ENCODE measurements around the gene EHMT1.

The EHMT1 gene

GRCh38 chr9:137614631-137615386 is 4.0 kb upstream of the EHMT1 start:
- peaks cover 7 to 43% (median 24%) of the 10 kb centered on the region in 3 donors for H3K36me3 ChIP-seq
- no peaks in the 10 kb centered on the region for H3K27me3 ChIP-seq
- TF ChIP-seq CTCF (IDR thresholded peaks at IDR 0.05) = no peak
- no peak for DNase-seq
- intact Hi-C loops (cut with DNase I; ENCODE audit: low total_unique reads) = no loop called here
- peaks cover 0 to 55% (median 25%) of the 10 kb centered on the region in 4 donors for H3K4me1 ChIP-seq
- H3K9me3 ChIP-seq = no peaks in the 10 kb centered on the region
- no peak overlapping the region for H3K4me3 ChIP-seq
- H3K27ac ChIP-seq = no peak overlapping the region

- Histone ChIP-seq H3K9me3 (no peaks in the 10 kb centered on the region), H3K4me3 (no peak overlapping the region), H3K4me1 (peaks cover 0 to 62% (median 31%) of the 10 kb centered on the region in 4 donors), H3K27ac (no peak overlapping the region), H3K27me3 (no peaks in the 10 kb centered on the region), H3K36me3 (peaks cover 7 to 44% (median 24%) of the 10 kb centered on the region in 3 donors)
- no peak for TF ChIP-seq CTCF (IDR thresholded peaks at IDR 0.05)
- DNase-seq = no peak
- intact Hi-C loops (cut with DNase I; ENCODE audit: low total_unique reads) = no loop called here
Observed at GRCh38 chr9:137615387-137615871, 3.4 kb upstream of the EHMT1 start.

- Histone ChIP-seq H3K27ac (peak overlapping the region; percentile 78 to 81), H3K36me3 (peaks cover 7 to 36% (median 15%) of the 10 kb centered on the region in 3 donors), H3K9me3 (no peaks in the 10 kb centered on the region), H3K4me3 (peak overlapping the region; percentile 74 to 80), H3K4me1 (peaks cover 0 to 48% (median 38%) of the 10 kb centered on the region in 4 donors), H3K27me3 (no peaks in the 10 kb centered on the region)
- no peak for TF ChIP-seq CTCF (IDR thresholded peaks at IDR 0.05)
- DNase-seq = peak in 1 of 2 donors; percentile 71
- intact Hi-C loops (cut with DNase I; ENCODE audit: low total_unique reads) = no loop called here
Observed at GRCh38 chr9:137619240-137620047, 639 bp downstream of the EHMT1 start.

- Histone ChIP-seq H3K27ac (peak overlapping the region; percentile 78 to 81), H3K9me3 (no peaks in the 10 kb centered on the region), H3K4me1 (peaks cover 0 to 48% (median 36%) of the 10 kb centered on the region in 4 donors), H3K36me3 (peaks cover 7 to 30% (median 10%) of the 10 kb centered on the region in 3 donors), H3K27me3 (no peaks in the 10 kb centered on the region), H3K4me3 (peak overlapping the region; percentile 74 to 80)
- no peak for DNase-seq
- intact Hi-C loops (cut with DNase I; ENCODE audit: low total_unique reads) = no loop called here
- no peak for TF ChIP-seq CTCF (IDR thresholded peaks at IDR 0.05)
Observed at GRCh38 chr9:137620048-137620405, 1.2 kb downstream of the EHMT1 start.

- Histone ChIP-seq H3K27me3 (no peaks in the 10 kb centered on the region), H3K4me1 (peaks cover 0 to 48% (median 36%) of the 10 kb centered on the region in 4 donors), H3K4me3 (no peak overlapping the region), H3K9me3 (no peaks in the 10 kb centered on the region), H3K27ac (no peak overlapping the region), H3K36me3 (peaks cover 3 to 24% (median 4%) of the 10 kb centered on the region in 3 donors)
- no peak for DNase-seq
- intact Hi-C loops (cut with DNase I; ENCODE audit: low total_unique reads) = no loop called here
- no peak for TF ChIP-seq CTCF (IDR thresholded peaks at IDR 0.05)
Observed at GRCh38 chr9:137620581-137620980, 1.8 kb downstream of the EHMT1 start.

Measured in tibial artery (tissue), 4 donors.